K562 (cell line): Measurements from ENCODE around the gene ATF6B. TPM values are rescaled to one million over a fixed set of nuclear protein-coding genes. Genes with fewer than 3 reads are reported as not detected.
A peak's percentile ranks its signal among the peaks of the same experiment; 100 is the strongest.

ENCODE experiments used
- ATF6 ChIP-seq: sonication (generic); formaldehyde crosslinking; IDR thresholded peaks from 2 replicates; pipeline ENCODE4 v1.4.0; 2020; ENCODE audit warnings: mild to moderate bottlenecking, missing genetic modification reagents
- BRD9 ChIP-seq: fragments of 450-650 bp; IDR thresholded peaks from 2 replicates; pipeline ENCODE4 v1.6.1; 2018; ENCODE audit warnings: low read depth; ENCODE audit not compliant: partially characterized antibody
- CHD1 ChIP-seq: fragments of 200-600 bp; sonication (generic); IDR thresholded peaks from one replicate; pipeline ENCODE4 v1.6.1; 2012; ENCODE audit warnings: mild to moderate bottlenecking, moderate library complexity, low read length, inconsistent platforms
- E4F1 ChIP-seq: fragments of 250-450 bp; sonication (Bioruptor Pico); IDR thresholded peaks from 2 replicates; pipeline ENCODE4 v1.5.0; 2021; ENCODE audit warnings: mild to moderate bottlenecking, borderline replicate concordance
- FOXK1 ChIP-seq: sonication (generic); formaldehyde crosslinking; IDR thresholded peaks from 2 replicates; pipeline ENCODE4 v1.8.0; 2022; ENCODE audit warnings: missing genetic modification reagents, mild to moderate bottlenecking, borderline replicate concordance
- HSF4 ChIP-seq: fragments of 250-450 bp; sonication (Bioruptor Pico); IDR thresholded peaks from 2 replicates; pipeline ENCODE4 v2.1.2; 2022; ENCODE audit warnings: mild to moderate bottlenecking, moderate library complexity, borderline replicate concordance
- KDM2B ChIP-seq: fragments of 250-450 bp; sonication (Bioruptor Pico); IDR thresholded peaks from 2 replicates; pipeline ENCODE4 v1.8.0; 2021; ENCODE audit warnings: mild to moderate bottlenecking, moderate library complexity
- KLF13 ChIP-seq: fragments of 450-650 bp; IDR thresholded peaks from 2 replicates; pipeline ENCODE4 v1.6.1; 2016; ENCODE audit warnings: missing genetic modification characterization, low read depth, mild to moderate bottlenecking, missing compliant biosample characterization, moderate library complexity, borderline replicate concordance
- NELFE ChIP-seq: IDR thresholded peaks from 2 replicates; pipeline ENCODE4 v1.6.1; 2011; ENCODE audit warnings: mild to moderate bottlenecking; ENCODE audit not compliant: insufficient read depth, insufficient read length
- NFE2 ChIP-seq: IDR thresholded peaks from 2 replicates; pipeline ENCODE4 v1.6.1; 2014; ENCODE audit warnings: antibody characterized with exemption, low read depth
- NFIC ChIP-seq: fragments of 450-650 bp; IDR thresholded peaks from 2 replicates; pipeline ENCODE4 v1.6.1; 2017; ENCODE audit warnings: mild to moderate bottlenecking, inconsistent platforms
- SMAD4 ChIP-seq: fragments of 250-450 bp; sonication (Bioruptor Pico); conservative IDR thresholded peaks from 2 replicates; pipeline ENCODE4 v1.8.0; 2021; ENCODE audit warnings: inconsistent platforms, mild to moderate bottlenecking, moderate library complexity
- YY1 ChIP-seq, 3 experiments: IDR thresholded peaks; 2 replicates each; pipeline ENCODE4 v1.6.1; 2011; ENCODE audit warnings: low read length in 2 of 3, mild to moderate bottlenecking in 2 of 3, moderate library complexity in 2 of 3, borderline replicate concordance in 1 of 3, control low read depth in 1 of 3, low read depth in 1 of 3; ENCODE audit not compliant: insufficient read depth in 3 of 3, insufficient replicate concordance in 2 of 3, control insufficient read depth in 1 of 3, insufficient read length in 1 of 3; ENCODE audit errors: extremely low read depth in 1 of 3
- ZBED1 ChIP-seq: IDR thresholded peaks from 2 replicates; pipeline ENCODE4 v1.6.1; 2014
- ZNF24 ChIP-seq: fragments of 450-650 bp; IDR thresholded peaks from 2 replicates; pipeline ENCODE4 v1.6.1; 2016
- polyA plus RNA-seq, 8 experiments: library from polyadenylated mRNA; depleted of rRNA in 4 of 8; stranded (reverse) in 5 of 8; unstranded in 3 of 8; fragments of >200 nt; fragmentation: Nextera tagmentation in 2 of 8; fragmentation: Illumina TruSeq in 1 of 8; extraction: Ambion mirVana in 2 of 8; extraction: Trizol in 1 of 8; gene quantifications; 2 replicates each; pipeline versions ENCODE4 v1.2.1 to v1.2.3, GENCODE V29; 2011 to 2014; ENCODE audit warnings: inconsistent platforms in 1 of 8, missing spikeins in 1 of 8
- total RNA-seq, 7 experiments: library from RNA; depleted of rRNA in 6 of 7; stranded (reverse); fragments of >200 nt in 6 of 7; fragmentation: Illumina TruSeq in 2 of 7; extraction: Trizol in 2 of 7; gene quantifications; 2 replicates each; pipeline versions ENCODE4 v1.2.1 to v1.2.3, GENCODE V29; 2011 to 2021; ENCODE audit warnings: low replicate concordance in 1 of 7
- TF ChIP-seq, protein P1 (sequence below): fragments of 450-650 bp; formaldehyde crosslinking; conservative IDR thresholded peaks from 2 replicates; pipeline ENCODE4 v1.4.0; 2022; ENCODE audit warnings: mild to moderate bottlenecking, missing genetic modification characterization
- TF ChIP-seq, protein P2 (sequence below): fragments of 250-450 bp; sonication (Bioruptor Pico); IDR thresholded peaks from 2 replicates; pipeline ENCODE4 v1.8.0; 2021; ENCODE audit warnings: moderate library complexity, mild to moderate bottlenecking, inconsistent platforms
- TF ChIP-seq, protein P3 (sequence below): sonication (generic); formaldehyde crosslinking; IDR thresholded peaks from 2 replicates; pipeline ENCODE4 v1.8.1; 2022; ENCODE audit warnings: missing genetic modification reagents

The ATF6B gene
- total and polyA plus RNA-seq, 9 of the 15 experiments (the other 6 are each of a cell fraction or from before 2014, with no cell fraction given), result 20.7 to 131 (median 31.7) TPM

GRCh38 chr6:32131439-32131948 lies 3.4 kb upstream of the ATF6B start (continued):
- TF ChIP-seq FOXK1 (CRISPR knock-in tag) (no peak), SMAD4 (peak; percentile 94), KDM2B (CRISPR knock-in tag) (0 out of 2 replicates have a peak, but pooled peaks have one; percentile 87), ATF6 (CRISPR knock-in tag) (no peak), NFIC (peak; percentile 97), ZNF24 (peak; percentile 60; the same call in 1 of the 2 replicates), ZBED1 (peak; percentile 80; the same call in 1 of the 2 replicates), HSF4 (CRISPR knock-in tag) (no peak), E4F1 (no peak), CHD1 (no peak), NELFE (no peak), NFE2 (0 out of 2 replicates have a peak, but pooled peaks have one; percentile 36), YY1 (IDR thresholded peaks at IDR 0.05; ENCODE audit: borderline replicate concordance in 1 of 3, control insufficient read depth in 1 of 3, extremely low read depth in 1 of 3, insufficient read depth in 3 of 3, insufficient read length in 1 of 3, insufficient replicate concordance in 2 of 3, low read depth in 1 of 3, low read length in 2 of 3) (peak in 1 of 3 experiments; percentile 29), BRD9 (peak; percentile 80), KLF13 (tag) (no peak)
- TF ChIP-seq, protein P1, sequence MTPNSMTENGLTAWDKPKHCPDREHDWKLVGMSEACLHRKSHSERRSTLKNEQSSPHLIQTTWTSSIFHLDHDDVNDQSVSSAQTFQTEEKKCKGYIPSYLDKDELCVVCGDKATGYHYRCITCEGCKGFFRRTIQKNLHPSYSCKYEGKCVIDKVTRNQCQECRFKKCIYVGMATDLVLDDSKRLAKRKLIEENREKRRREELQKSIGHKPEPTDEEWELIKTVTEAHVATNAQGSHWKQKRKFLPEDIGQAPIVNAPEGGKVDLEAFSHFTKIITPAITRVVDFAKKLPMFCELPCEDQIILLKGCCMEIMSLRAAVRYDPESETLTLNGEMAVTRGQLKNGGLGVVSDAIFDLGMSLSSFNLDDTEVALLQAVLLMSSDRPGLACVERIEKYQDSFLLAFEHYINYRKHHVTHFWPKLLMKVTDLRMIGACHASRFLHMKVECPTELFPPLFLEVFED, result peak; percentile 86
- TF ChIP-seq, protein P2, sequence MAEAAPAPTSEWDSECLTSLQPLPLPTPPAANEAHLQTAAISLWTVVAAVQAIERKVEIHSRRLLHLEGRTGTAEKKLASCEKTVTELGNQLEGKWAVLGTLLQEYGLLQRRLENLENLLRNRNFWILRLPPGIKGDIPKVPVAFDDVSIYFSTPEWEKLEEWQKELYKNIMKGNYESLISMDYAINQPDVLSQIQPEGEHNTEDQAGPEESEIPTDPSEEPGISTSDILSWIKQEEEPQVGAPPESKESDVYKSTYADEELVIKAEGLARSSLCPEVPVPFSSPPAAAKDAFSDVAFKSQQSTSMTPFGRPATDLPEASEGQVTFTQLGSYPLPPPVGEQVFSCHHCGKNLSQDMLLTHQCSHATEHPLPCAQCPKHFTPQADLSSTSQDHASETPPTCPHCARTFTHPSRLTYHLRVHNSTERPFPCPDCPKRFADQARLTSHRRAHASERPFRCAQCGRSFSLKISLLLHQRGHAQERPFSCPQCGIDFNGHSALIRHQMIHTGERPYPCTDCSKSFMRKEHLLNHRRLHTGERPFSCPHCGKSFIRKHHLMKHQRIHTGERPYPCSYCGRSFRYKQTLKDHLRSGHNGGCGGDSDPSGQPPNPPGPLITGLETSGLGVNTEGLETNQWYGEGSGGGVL (CRISPR knock-in tag), result no peak
- TF ChIP-seq, protein P3, sequence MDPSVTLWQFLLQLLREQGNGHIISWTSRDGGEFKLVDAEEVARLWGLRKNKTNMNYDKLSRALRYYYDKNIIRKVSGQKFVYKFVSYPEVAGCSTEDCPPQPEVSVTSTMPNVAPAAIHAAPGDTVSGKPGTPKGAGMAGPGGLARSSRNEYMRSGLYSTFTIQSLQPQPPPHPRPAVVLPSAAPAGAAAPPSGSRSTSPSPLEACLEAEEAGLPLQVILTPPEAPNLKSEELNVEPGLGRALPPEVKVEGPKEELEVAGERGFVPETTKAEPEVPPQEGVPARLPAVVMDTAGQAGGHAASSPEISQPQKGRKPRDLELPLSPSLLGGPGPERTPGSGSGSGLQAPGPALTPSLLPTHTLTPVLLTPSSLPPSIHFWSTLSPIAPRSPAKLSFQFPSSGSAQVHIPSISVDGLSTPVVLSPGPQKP (CRISPR knock-in tag), result no peak
